ENCODE measurements around the gene CCDC187.

DNA sequence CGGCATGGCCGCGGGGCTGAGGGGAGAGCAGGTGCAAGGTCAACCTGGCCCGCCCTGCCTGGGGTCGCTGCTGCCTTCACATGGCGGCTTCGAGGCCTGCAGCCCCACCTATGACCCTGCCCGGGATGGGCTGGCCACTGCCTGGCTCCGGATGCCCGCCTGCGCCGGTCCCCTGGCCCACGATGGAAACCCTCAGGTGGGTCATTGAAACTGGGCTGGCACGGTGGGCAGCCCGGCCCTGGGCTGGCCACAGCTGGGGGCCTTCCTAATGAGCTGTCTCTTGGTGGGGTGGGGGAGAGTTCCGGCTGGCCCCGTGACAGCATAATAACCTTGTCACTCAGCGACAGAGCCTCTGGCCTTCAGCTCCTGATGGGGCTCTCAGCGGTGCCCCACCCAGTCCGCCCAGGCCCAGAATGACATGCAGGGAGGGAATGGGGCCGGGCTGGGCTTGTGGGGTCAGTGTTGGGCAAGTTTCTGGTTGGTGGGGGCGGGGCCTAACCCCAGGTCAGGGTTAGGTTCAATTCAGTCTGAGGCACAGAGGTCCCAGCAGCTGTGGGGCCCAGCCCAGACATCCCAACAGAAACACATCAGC, at the start of gene CCDC187:
- TF ChIP-seq, protein P1, sequence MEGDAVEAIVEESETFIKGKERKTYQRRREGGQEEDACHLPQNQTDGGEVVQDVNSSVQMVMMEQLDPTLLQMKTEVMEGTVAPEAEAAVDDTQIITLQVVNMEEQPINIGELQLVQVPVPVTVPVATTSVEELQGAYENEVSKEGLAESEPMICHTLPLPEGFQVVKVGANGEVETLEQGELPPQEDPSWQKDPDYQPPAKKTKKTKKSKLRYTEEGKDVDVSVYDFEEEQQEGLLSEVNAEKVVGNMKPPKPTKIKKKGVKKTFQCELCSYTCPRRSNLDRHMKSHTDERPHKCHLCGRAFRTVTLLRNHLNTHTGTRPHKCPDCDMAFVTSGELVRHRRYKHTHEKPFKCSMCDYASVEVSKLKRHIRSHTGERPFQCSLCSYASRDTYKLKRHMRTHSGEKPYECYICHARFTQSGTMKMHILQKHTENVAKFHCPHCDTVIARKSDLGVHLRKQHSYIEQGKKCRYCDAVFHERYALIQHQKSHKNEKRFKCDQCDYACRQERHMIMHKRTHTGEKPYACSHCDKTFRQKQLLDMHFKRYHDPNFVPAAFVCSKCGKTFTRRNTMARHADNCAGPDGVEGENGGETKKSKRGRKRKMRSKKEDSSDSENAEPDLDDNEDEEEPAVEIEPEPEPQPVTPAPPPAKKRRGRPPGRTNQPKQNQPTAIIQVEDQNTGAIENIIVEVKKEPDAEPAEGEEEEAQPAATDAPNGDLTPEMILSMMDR (IDR thresholded peaks at IDR 0.05): no peak
- TF ChIP-seq POLR2A (IDR thresholded peaks at IDR 0.05): no peak

Data from tibial nerve (tissue), 3 donors.